ENCODE results near the gene ADAMTS6.

ADAMTS6 gene

GRCh38 chr5:65329266-65329665 lies 152.5 kb downstream of the ADAMTS6 start:
- POLR2A ChIA-PET, result no interaction called here
- no peak overlapping the region for H3K4me3 ChIP-seq (ENCODE audit: low read depth, low read length)

GRCh38 chr5:65327582-65327981 lies 154.1 kb downstream of the ADAMTS6 start:
- TF ChIP-seq AEBP2 (tag by site-specific recombination; IDR thresholded peaks at IDR 0.05; ENCODE audit: borderline replicate concordance) (no peak), ZNF416 (tag by site-specific recombination; IDR thresholded peaks at IDR 0.05) (no peak), SALL2 (tag by site-specific recombination; IDR thresholded peaks at IDR 0.05; ENCODE audit: borderline replicate concordance) (no peak), PRDM2 (tag by site-specific recombination; IDR thresholded peaks at IDR 0.05; ENCODE audit: borderline replicate concordance) (no peak), REPIN1 (tag by site-specific recombination; IDR thresholded peaks at IDR 0.05; ENCODE audit: low read depth) (no peak), ZBTB7A (tag by site-specific recombination; IDR thresholded peaks at IDR 0.05; ENCODE audit: low read depth) (no peak)
- Histone ChIP-seq H3K4me3 (ENCODE audit: low read depth, low read length) (no peak overlapping the region), H3K27ac (ENCODE audit: extremely low read depth, low read depth, low read length) (no peak overlapping the region), H3K36me3 (ENCODE audit: control insufficient read depth in 2 of 2, insufficient read depth in 1 of 2, low read length in 2 of 2) (no peaks in the 10 kb centered on the region), H3K9me3 (ENCODE audit: control insufficient read depth, insufficient read depth, low read depth, low read length) (no peaks in the 10 kb centered on the region), H3K4me1 (ENCODE audit: control insufficient read depth, insufficient read depth, low read length) (peaks cover 5% of the 10 kb centered on the region; the same call in 1 of the 2 replicates)
- POLR2A ChIA-PET, result no interaction called here
- CTCF ChIA-PET, result no interaction called here

More at GRCh38 chr5:65329266-65329665, 152.5 kb downstream of the ADAMTS6 start:
- H3K9me3 ChIP-seq (ENCODE audit: control insufficient read depth, insufficient read depth, low read depth, low read length), result no peaks in the 10 kb centered on the region
- peaks cover 9% of the 10 kb centered on the region; the same call in 1 of the 2 replicates for H3K4me1 ChIP-seq (ENCODE audit: control insufficient read depth, insufficient read depth, low read length)
- H3K36me3 ChIP-seq (ENCODE audit: control insufficient read depth in 2 of 2, insufficient read depth in 1 of 2, low read length in 2 of 2), result no peaks in the 10 kb centered on the region
- TF ChIP-seq GLIS2 (tag by site-specific recombination; IDR thresholded peaks at IDR 0.05) (no peak), ZNF416 (tag by site-specific recombination; IDR thresholded peaks at IDR 0.05) (no peak), MZF1 (tag by site-specific recombination; IDR thresholded peaks at IDR 0.05; ENCODE audit: borderline replicate concordance) (no peak), ZNF510 (tag by site-specific recombination; IDR thresholded peaks at IDR 0.05; ENCODE audit: insufficient replicate concordance) (no peak), ZNF404 (tag by site-specific recombination; IDR thresholded peaks at IDR 0.05) (no peak), ZNF426 (tag by site-specific recombination; IDR thresholded peaks at IDR 0.05) (no peak), OSR2 (tag by site-specific recombination; IDR thresholded peaks at IDR 0.05) (no peak), BCL11A (tag by site-specific recombination; IDR thresholded peaks at IDR 0.05; ENCODE audit: low read depth) (no peak), ZNF169 (tag by site-specific recombination; IDR thresholded peaks at IDR 0.05) (no peak), ZNF391 (tag by site-specific recombination; IDR thresholded peaks at IDR 0.05; ENCODE audit: borderline replicate concordance, low read depth) (no peak), ZNF837 (tag by site-specific recombination; IDR thresholded peaks at IDR 0.05) (no peak), ZNF660 (tag by site-specific recombination; IDR thresholded peaks at IDR 0.05) (no peak), PRDM4 (tag by site-specific recombination; IDR thresholded peaks at IDR 0.05) (no peak), SP7 (tag by site-specific recombination; IDR thresholded peaks at IDR 0.05) (no peak)
- no peak overlapping the region for H3K27ac ChIP-seq (ENCODE audit: extremely low read depth, low read depth, low read length)
- CTCF ChIA-PET, result interaction anchor here (0.7 kb wide), 1 partner anchor 152 kb away, joined by 3 read pairs; no protein-coding TSS in a partner anchor

Data from HEK293 (cell line).